HS-5 (cell line): ENCODE measurements around the gene UTS2B.
A peak's percentile ranks its signal among the peaks of the same experiment; 100 is the strongest.

ENCODE experiments used
- DNase-seq: peaks from one replicate; pipeline ENCODE4 v3.0.0-alpha.2; 2012; ENCODE audit warnings: low read depth

UTS2B gene

GRCh38 chr3:191352014-191352413 lies 21.7 kb upstream of the UTS2B start:
- DNase-seq: no peak

- no peak for DNase-seq
Measured at GRCh38 chr3:191350396-191351090, 20.2 kb upstream of the UTS2B start.

- no peak for DNase-seq
Measured at GRCh38 chr3:191348098-191348497, 17.8 kb upstream of the UTS2B start.

GRCh38 chr3:191347228-191347627 lies 16.9 kb upstream of the UTS2B start:
- DNase-seq: no peak

- no peak for DNase-seq
Measured at GRCh38 chr3:191345334-191345733, 15.0 kb upstream of the UTS2B start.

- no peak for DNase-seq
Measured at GRCh38 chr3:191343913-191344312, 13.6 kb upstream of the UTS2B start.

- no peak for DNase-seq
Measured at GRCh38 chr3:191343115-191343514, 12.8 kb upstream of the UTS2B start.

- no peak for DNase-seq
Measured at GRCh38 chr3:191342411-191342810, 12.1 kb upstream of the UTS2B start.

GRCh38 chr3:191342006-191342405 lies 11.7 kb upstream of the UTS2B start:
- DNase-seq: no peak

GRCh38 chr3:191340966-191341365 lies 10.6 kb upstream of the UTS2B start:
- no peak for DNase-seq

- no peak for DNase-seq
Measured at GRCh38 chr3:191340351-191340750, 10.0 kb upstream of the UTS2B start.

- no peak for DNase-seq
Measured at GRCh38 chr3:191339316-191339917, 9.1 kb upstream of the UTS2B start.

GRCh38 chr3:191338177-191338488 lies 7.8 kb upstream of the UTS2B start:
- DNase-seq: no peak

- no peak for DNase-seq
Measured at GRCh38 chr3:191336833-191337232, 6.5 kb upstream of the UTS2B start.

GRCh38 chr3:191334346-191334893 lies 4.1 kb upstream of the UTS2B start:
- DNase-seq: no peak

GRCh38 chr3:191333298-191333880 lies 3.1 kb upstream of the UTS2B start:
- no peak for DNase-seq

- DNase-seq: peak; percentile 29
Measured at GRCh38 chr3:191331388-191331787, 1.1 kb upstream of the UTS2B start.

GRCh38 chr3:191330530-191331048 lies 263 bp upstream of the UTS2B start:
- peak; percentile 69 for DNase-seq

- DNase-seq: peak; percentile 19
Measured at GRCh38 chr3:191328962-191329653, 1.2 kb downstream of the UTS2B start, which contains the start of gene CCDC50. CCDC50 (plus strand) TSS chr3:191329394; CDS start chr3:191329675, 281 bp downstream.

GRCh38 chr3:191328383-191328961 lies 1.9 kb downstream of the UTS2B start:
- DNase-seq: no peak

- no peak for DNase-seq
Measured at GRCh38 chr3:191327526-191327925, 2.8 kb downstream of the UTS2B start.

- DNase-seq: no peak
Measured at GRCh38 chr3:191324936-191325335, 5.4 kb downstream of the UTS2B start.
